Right lobe of liver (tissue), 6 donors: Measurements from ENCODE around the gene CSH2. TPM values are rescaled to one million over a fixed set of nuclear protein-coding genes. Genes with fewer than 3 reads are reported as not detected.

Experiments
- ATAC-seq, 4 donors: fragments of 200-7000 bp; cut with Tn5 transposase; one replicate each; pipeline ENCODE4 v1.9.1; 2020; ENCODE audit warnings: mild to moderate bottlenecking in 4 of 4, moderate library complexity in 4 of 4
- DNase-seq, 3 donors: peaks; one replicate each; pipeline ENCODE4 v3.0.0-alpha.2; 2020
- H3K27ac ChIP-seq, 3 donors: fragments of 200-600 bp; one replicate each; pipeline ENCODE4 v1.8.0; 2022
- H3K27me3 ChIP-seq, 2 donors: fragments of 200-600 bp; one replicate each; pipeline ENCODE4 v1.8.0; 2022
- H3K36me3 ChIP-seq, 4 donors: fragments of 200-600 bp; sonication (generic) in 1 of 4; one replicate each; pipeline versions ENCODE4 v1.5.1 to v1.8.0; 2017 to 2022; ENCODE audit warnings: control low read depth in 1 of 4
- H3K4me1 ChIP-seq, 4 donors: fragments of 200-600 bp; sonication (generic) in 1 of 4; one replicate each; pipeline versions ENCODE4 v1.5.1 to v1.8.0; 2017 to 2022; ENCODE audit warnings: control low read depth in 1 of 4
- H3K4me3 ChIP-seq, 3 donors: fragments of 200-600 bp; one replicate each; pipeline ENCODE4 v1.8.0; 2022
- H3K9me3 ChIP-seq, 4 donors: fragments of 200-600 bp; sonication (generic) in 1 of 4; one replicate each; pipeline versions ENCODE4 v1.5.1 to v1.8.0; 2017 to 2022; ENCODE audit warnings: control low read depth in 1 of 4
- POLR2A ChIP-seq: fragments of 450-650 bp; IDR thresholded peaks from one replicate; pipeline ENCODE4 v1.6.1; 2017; ENCODE audit warnings: antibody characterized with exemption, mild to moderate bottlenecking
- WGBS: methylation state at CpG from one replicate; pipeline ENCODE4 v1.1.6; 2018; ENCODE audit warnings: low coverage, low lambda C conversion rate; ENCODE audit not compliant: insufficient coverage; ENCODE audit errors: missing lambda C conversion rate; 5-methylcytosine and 5-hydroxymethylcytosine counted together
- intact Hi-C, 2 donors: fragments of 100-400 bp; cut with DNase I; formaldehyde crosslinking; loops; one replicate each; pipeline versions ENCODE4 v1.11.2 to v1.14.1; 2022
- total RNA-seq, 6 experiments: library from RNA; depleted of rRNA in 2 of 6; stranded (reverse); fragments of >200 nt in 2 of 6; fragmentation: NEBNext Ultra II Directional in 3 of 6; extraction: Animal tissue kit (Norgen Biotek cat#: 25700) in 3 of 6; gene quantifications; one replicate each; pipeline versions ENCODE4 v1.1.0 to v1.2.4, GENCODE V29; 2016 to 2023
- TF ChIP-seq, protein P1 (sequence below), 4 donors: fragments of 200-600 bp in 3 of 4; fragments of 450-650 bp in 1 of 4; IDR thresholded peaks; one replicate each; pipeline versions ENCODE4 v1.5.1 to v1.8.0; 2016 to 2022; ENCODE audit warnings: antibody characterized with exemption in 4 of 4, mild to moderate bottlenecking in 2 of 4
- donor health status: DM: no; HTN: yes; CAD: no.
- donor health status: DM: no; HTN: no; CAD: no.
- donor health status: DM: no; HTN: no; CAD: no.
- donor health status: DM: no; HTN: yes; CAD: no.
- donor health status: DM: no; HTN: yes; CAD: no.

The CSH2 gene
- total RNA-seq, 6 experiments from 2014 or later: not detected

GRCh38 chr17:63841350-63842172, 31.9 kb downstream of the CSH2 start:
- peak; percentile 5 to 40 (median 10) for ATAC-seq
- TF ChIP-seq POLR2A: no peak
- TF ChIP-seq, protein P1, sequence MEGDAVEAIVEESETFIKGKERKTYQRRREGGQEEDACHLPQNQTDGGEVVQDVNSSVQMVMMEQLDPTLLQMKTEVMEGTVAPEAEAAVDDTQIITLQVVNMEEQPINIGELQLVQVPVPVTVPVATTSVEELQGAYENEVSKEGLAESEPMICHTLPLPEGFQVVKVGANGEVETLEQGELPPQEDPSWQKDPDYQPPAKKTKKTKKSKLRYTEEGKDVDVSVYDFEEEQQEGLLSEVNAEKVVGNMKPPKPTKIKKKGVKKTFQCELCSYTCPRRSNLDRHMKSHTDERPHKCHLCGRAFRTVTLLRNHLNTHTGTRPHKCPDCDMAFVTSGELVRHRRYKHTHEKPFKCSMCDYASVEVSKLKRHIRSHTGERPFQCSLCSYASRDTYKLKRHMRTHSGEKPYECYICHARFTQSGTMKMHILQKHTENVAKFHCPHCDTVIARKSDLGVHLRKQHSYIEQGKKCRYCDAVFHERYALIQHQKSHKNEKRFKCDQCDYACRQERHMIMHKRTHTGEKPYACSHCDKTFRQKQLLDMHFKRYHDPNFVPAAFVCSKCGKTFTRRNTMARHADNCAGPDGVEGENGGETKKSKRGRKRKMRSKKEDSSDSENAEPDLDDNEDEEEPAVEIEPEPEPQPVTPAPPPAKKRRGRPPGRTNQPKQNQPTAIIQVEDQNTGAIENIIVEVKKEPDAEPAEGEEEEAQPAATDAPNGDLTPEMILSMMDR (IDR thresholded peaks at IDR 0.05): no peak
- peaks cover 3 to 51% (median 27%) of the 10 kb centered on the region in 4 donors for H3K4me1 ChIP-seq
- 4% methylated on average over 9 of the region's 26 CpGs for WGBS
- peak overlapping the region; percentile 74 to 92 (median 83) for H3K27ac ChIP-seq
- intact Hi-C loops: no loop called here
- no peaks in the 10 kb centered on the region for H3K27me3 ChIP-seq
- peak overlapping the region; percentile 72 to 91 (median 90) for H3K4me3 ChIP-seq
- peaks cover 0 to 3% (median 0%) of the 10 kb centered on the region in 4 donors for H3K9me3 ChIP-seq
- DNase-seq: peak; percentile 67 to 83 (median 79)
- peaks cover 0 to 5% (median 0%) of the 10 kb centered on the region in 4 donors for H3K36me3 ChIP-seq

GRCh38 chr17:63840591-63841349, 32.7 kb downstream of the CSH2 start:
- Histone ChIP-seq H3K9me3 (peaks cover 0 to 3% (median 0%) of the 10 kb centered on the region in 4 donors), H3K4me3 (peak overlapping the region in 2 of 3 donors; percentile 72 to 90), H3K27ac (peak overlapping the region in 2 of 3 donors; percentile 74 to 92), H3K27me3 (no peaks in the 10 kb centered on the region), H3K36me3 (peaks cover 0 to 13% (median 3%) of the 10 kb centered on the region in 4 donors), H3K4me1 (peaks cover 3 to 51% (median 27%) of the 10 kb centered on the region in 4 donors)
- DNase-seq (no peak), ATAC-seq (no peak)
- intact Hi-C loops: no loop called here
- WGBS: 48% methylated on average over 2 of the region's 4 CpGs
- no peak for TF ChIP-seq POLR2A
- TF ChIP-seq, protein P1 (IDR thresholded peaks at IDR 0.05): no peak

- WGBS: 37% methylated on average over 4 of the region's 7 CpGs
- no peaks in the 10 kb centered on the region for H3K27me3 ChIP-seq
- peak overlapping the region in 2 of 3 donors; percentile 79 to 92 for H3K27ac ChIP-seq
- H3K36me3 ChIP-seq: peaks cover 0 to 31% (median 8%) of the 10 kb centered on the region in 4 donors
- peaks cover 0 to 3% (median 0%) of the 10 kb centered on the region in 4 donors for H3K9me3 ChIP-seq
- peak; percentile 28 to 62 (median 52) for ATAC-seq
- intact Hi-C loops: no loop called here
- TF ChIP-seq, protein P1 (IDR thresholded peaks at IDR 0.05): no peak
- TF ChIP-seq POLR2A: peak; percentile 60
- peaks cover 3 to 47% (median 26%) of the 10 kb centered on the region in 4 donors for H3K4me1 ChIP-seq
- DNase-seq: peak; percentile 81 to 97 (median 93)
- peak overlapping the region in 1 of 3 donors; percentile 0 for H3K4me3 ChIP-seq
Observed at GRCh38 chr17:63838631-63839171, 34.8 kb downstream of the CSH2 start.

GRCh38 chr17:63837962-63838600, 35.4 kb downstream of the CSH2 start:
- Histone ChIP-seq H3K4me1 (peaks cover 3 to 45% (median 24%) of the 10 kb centered on the region in 4 donors), H3K4me3 (peak overlapping the region in 1 of 3 donors; percentile 0), H3K27me3 (no peaks in the 10 kb centered on the region), H3K9me3 (peaks cover 0 to 3% (median 0%) of the 10 kb centered on the region in 4 donors), H3K27ac (peak overlapping the region in 2 of 3 donors; percentile 68 to 79), H3K36me3 (peaks cover 0 to 38% (median 15%) of the 10 kb centered on the region in 4 donors)
- DNase-seq (no peak), ATAC-seq (no peak)
- 0% methylated on average over 1 of the region's 5 CpGs for WGBS
- TF ChIP-seq POLR2A: no peak
- TF ChIP-seq, protein P1 (IDR thresholded peaks at IDR 0.05): no peak
- intact Hi-C loops: no loop called here
